ENCODE results near the gene FOXP1. TPM values are rescaled to one million over a fixed set of nuclear protein-coding genes. Genes with fewer than 3 reads are reported as not detected.

Gene FOXP1
- total and polyA plus RNA-seq, 2 of the 13 experiments (the other 11 are each of a cell fraction or from before 2014, with no cell fraction given), result 40.4 to 59.0 TPM

- H3K27ac ChIP-seq (ENCODE audit: extremely low read length, insufficient read depth, low read length), result no peak overlapping the region
- no peak overlapping the region for H3K4me2 ChIP-seq (ENCODE audit: low read depth, low read length)
- no peaks in the 10 kb centered on the region for H3K4me1 ChIP-seq (ENCODE audit: insufficient read depth, low read length)
- no peak for ATAC-seq
- H2AFZ ChIP-seq (ENCODE audit: low read length), result no peak overlapping the region
- H3K9me3 ChIP-seq (ENCODE audit: low read length), result peaks cover 10% of the 10 kb centered on the region
- 100% methylated on average over 2 of the region's 2 CpGs for WGBS (ENCODE audit: low lambda C conversion rate)
- no peak overlapping the region for H3K4me3 ChIP-seq (replicated peaks in 1 of 3; ENCODE audit: insufficient read depth in 1 of 3, low read depth in 2 of 3, low read length in 3 of 3)
- no TSS peak for BruUV-seq (replicated peaks)
- intact Hi-C loops (cut with micrococcal nuclease; ENCODE audit: unreplicated experiment), result no loop called here
- H3K36me3 ChIP-seq (replicated peaks in 1 of 2; ENCODE audit: control insufficient read depth in 1 of 2, insufficient read depth in 2 of 2, low read length in 2 of 2), result peaks cover 4 to 7% of the 10 kb centered on the region in 2 experiments; a peak in 3 of 5 replicates
- DNase-seq (ENCODE audit: low spot score), result no peak
- no peak for FAIRE-seq
- POLR2A ChIA-PET, result no interaction called here
- CTCF ChIA-PET (ENCODE audit: low intra/inter-chr PET ratio, low total read pairs), result no interaction called here
- TF ChIP-seq MBNL3 (CRISPR knock-in tag; conservative IDR thresholded peaks at IDR 0.05) (no peak), RBM39 (IDR thresholded peaks at IDR 0.05; ENCODE audit: low read depth, low read length, poor library complexity, severe bottlenecking) (no peak), SALL2 (CRISPR knock-in tag; IDR thresholded peaks at IDR 0.05) (no peak), RELA (CRISPR knock-in tag; IDR thresholded peaks at IDR 0.05) (no peak), ZNF720 (CRISPR knock-in tag; IDR thresholded peaks at IDR 0.05) (no peak), U2AF1 (optimal IDR thresholded peaks at IDR 0.05; ENCODE audit: low read depth, low read length) (no peak), FOXA1 (IDR thresholded peaks at IDR 0.05) (no peak), FOXA1 (CRISPR knock-in tag; IDR thresholded peaks at IDR 0.05) (no peak), SYNCRIP (IDR thresholded peaks at IDR 0.05; ENCODE audit: insufficient read depth, low read depth, low read length) (no peak), ZBTB21 (CRISPR knock-in tag; IDR thresholded peaks at IDR 0.05) (no peak), HMGA1 (CRISPR knock-in tag; conservative IDR thresholded peaks at IDR 0.05) (no peak)
- TF ChIP-seq, protein P1, sequence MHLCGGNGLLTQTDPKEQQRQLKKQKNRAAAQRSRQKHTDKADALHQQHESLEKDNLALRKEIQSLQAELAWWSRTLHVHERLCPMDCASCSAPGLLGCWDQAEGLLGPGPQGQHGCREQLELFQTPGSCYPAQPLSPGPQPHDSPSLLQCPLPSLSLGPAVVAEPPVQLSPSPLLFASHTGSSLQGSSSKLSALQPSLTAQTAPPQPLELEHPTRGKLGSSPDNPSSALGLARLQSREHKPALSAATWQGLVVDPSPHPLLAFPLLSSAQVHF (CRISPR knock-in tag; IDR thresholded peaks at IDR 0.05), result no peak
- TF ChIP-seq, protein P2, sequence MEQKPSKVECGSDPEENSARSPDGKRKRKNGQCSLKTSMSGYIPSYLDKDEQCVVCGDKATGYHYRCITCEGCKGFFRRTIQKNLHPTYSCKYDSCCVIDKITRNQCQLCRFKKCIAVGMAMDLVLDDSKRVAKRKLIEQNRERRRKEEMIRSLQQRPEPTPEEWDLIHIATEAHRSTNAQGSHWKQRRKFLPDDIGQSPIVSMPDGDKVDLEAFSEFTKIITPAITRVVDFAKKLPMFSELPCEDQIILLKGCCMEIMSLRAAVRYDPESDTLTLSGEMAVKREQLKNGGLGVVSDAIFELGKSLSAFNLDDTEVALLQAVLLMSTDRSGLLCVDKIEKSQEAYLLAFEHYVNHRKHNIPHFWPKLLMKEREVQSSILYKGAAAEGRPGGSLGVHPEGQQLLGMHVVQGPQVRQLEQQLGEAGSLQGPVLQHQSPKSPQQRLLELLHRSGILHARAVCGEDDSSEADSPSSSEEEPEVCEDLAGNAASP (CRISPR knock-in tag; IDR thresholded peaks at IDR 0.05; ENCODE audit: borderline replicate concordance), result no peak
- H3K9ac ChIP-seq (ENCODE audit: insufficient read depth, low read depth, low read length), result no peak overlapping the region
- peaks cover 16% of the 10 kb centered on the region for H3K79me2 ChIP-seq (ENCODE audit: insufficient read depth, low read length)
- in situ Hi-C loops (cut with HindIII; ENCODE audit: extremely low pct_ligation_motif_present, low pct_unique_long_range_greater_than_20kb), result no loop called here
- no peaks in the 10 kb centered on the region for H4K20me1 ChIP-seq (ENCODE audit: insufficient read depth, low read length)
- H3K27me3 ChIP-seq (ENCODE audit: control insufficient read depth in 1 of 2, insufficient read depth in 2 of 2, low read length in 2 of 2), result no peaks in the 10 kb centered on the region
Observed at GRCh38 chr3:71476950-71477349, 106.6 kb downstream of the FOXP1 start.
